SH-SY5Y (cell line): ENCODE measurements around the gene DPEP2NB.

Experiments
- GATA2 ChIP-seq: IDR thresholded peaks from 2 replicates; pipeline ENCODE4 v1.6.1; 2011; ENCODE audit warnings: mild to moderate bottlenecking, low read depth, low read length
- GATA3 ChIP-seq: IDR thresholded peaks from 2 replicates; pipeline ENCODE4 v1.6.1; 2011; ENCODE audit warnings: low read depth, mild to moderate bottlenecking, low read length, moderate library complexity

DNA sequence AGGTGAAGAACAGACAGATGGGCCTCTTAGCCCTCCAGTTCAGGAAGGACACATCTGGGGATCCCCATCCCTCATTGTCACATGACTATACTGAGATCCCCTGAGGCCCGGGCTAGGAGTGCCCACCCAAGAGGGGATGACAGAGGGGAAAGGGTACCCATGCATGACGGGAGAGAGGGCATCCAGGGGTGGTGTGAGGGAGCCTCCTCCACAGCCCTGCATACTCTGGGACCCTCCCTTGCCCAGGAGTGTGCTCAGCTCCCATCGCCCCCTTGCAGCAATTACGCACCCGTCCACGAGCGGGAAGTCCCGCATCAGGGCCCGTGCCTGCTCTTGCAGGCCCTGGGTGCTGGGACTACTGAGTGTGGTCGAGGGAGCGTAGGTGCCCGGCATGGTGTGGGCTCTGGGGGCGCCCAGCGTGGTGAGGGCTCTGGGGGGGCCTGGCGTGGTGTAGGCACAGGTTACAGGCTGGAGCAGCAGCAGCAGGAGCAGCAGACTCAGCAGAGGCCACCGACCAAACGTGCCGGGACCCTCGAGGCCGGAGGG lies 23.0 kb downstream of the DPEP2NB start:
- TF ChIP-seq GATA3, result no peak
- TF ChIP-seq GATA2, result no peak
